Glomerular endothelial cell (primary cell): ENCODE data around the gene NCCRP1. TPM values are rescaled to one million over a fixed set of nuclear protein-coding genes. Genes with fewer than 3 reads are reported as not detected.

Experiments used
- DNase-seq: peaks from one replicate; pipeline ENCODE4 v3.0.0-alpha.2; 2011; ENCODE audit warnings: low read depth, low spot score; ENCODE audit errors: extremely low read depth
- total RNA-seq: library from RNA; depleted of rRNA; stranded (reverse); fragments of >200 nt; gene quantifications from 2 replicates; pipeline ENCODE4 v1.2.3, GENCODE V29; 2015

NCCRP1 gene
- total RNA-seq, 1 donor from 2014 or later: not detected

GRCh38 chr19:39164289-39164688, 32.5 kb upstream of the NCCRP1 start:
- DNase-seq: no peak

- no peak for DNase-seq
These were observed 30.9 kb upstream of the NCCRP1 start for GRCh38 chr19:39165857-39166256.

DNA sequence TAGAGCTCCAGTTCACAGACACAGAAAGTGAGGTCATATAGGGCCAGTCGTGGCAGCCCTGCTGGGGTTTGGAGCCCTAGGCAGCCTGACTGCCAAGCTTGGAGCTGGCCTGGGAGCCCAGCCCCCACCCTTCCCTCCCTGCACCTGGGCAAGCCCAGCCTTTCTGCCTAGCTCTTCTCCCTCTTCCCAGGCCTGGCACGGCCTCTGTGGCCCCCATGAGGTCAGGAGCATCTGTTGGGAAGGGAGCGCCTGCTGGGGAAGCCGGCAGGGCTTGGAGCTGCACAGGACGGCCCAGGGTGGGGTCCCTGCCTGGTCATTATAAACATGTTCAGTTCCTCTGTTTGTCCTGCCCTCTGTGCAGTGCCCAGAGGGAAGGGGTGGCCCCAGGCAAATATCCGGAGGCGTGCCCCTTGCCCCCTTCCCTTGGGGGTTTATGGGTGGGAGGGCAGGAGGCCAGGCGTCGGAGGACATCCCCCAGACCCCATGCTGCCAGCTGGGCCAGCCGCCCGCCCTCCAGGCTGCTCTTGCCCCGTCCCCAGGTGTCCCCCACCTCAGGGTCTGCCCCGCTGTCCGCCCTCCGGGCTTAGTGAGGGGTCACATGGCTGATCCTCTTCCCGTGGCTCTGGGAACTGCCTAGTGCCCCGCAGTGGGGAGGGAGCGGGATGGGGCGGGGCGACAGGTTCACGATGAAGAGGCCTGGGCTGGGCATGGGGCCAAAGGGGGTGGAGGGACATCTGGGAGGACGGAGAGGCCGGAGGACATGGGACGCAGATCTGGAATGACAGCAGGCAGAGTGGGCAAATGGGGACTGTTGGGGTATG, 30.0 kb upstream of the NCCRP1 start:
- no peak for DNase-seq

- no peak for DNase-seq
These were observed 29.1 kb upstream of the NCCRP1 start for GRCh38 chr19:39167461-39168257.

DNA sequence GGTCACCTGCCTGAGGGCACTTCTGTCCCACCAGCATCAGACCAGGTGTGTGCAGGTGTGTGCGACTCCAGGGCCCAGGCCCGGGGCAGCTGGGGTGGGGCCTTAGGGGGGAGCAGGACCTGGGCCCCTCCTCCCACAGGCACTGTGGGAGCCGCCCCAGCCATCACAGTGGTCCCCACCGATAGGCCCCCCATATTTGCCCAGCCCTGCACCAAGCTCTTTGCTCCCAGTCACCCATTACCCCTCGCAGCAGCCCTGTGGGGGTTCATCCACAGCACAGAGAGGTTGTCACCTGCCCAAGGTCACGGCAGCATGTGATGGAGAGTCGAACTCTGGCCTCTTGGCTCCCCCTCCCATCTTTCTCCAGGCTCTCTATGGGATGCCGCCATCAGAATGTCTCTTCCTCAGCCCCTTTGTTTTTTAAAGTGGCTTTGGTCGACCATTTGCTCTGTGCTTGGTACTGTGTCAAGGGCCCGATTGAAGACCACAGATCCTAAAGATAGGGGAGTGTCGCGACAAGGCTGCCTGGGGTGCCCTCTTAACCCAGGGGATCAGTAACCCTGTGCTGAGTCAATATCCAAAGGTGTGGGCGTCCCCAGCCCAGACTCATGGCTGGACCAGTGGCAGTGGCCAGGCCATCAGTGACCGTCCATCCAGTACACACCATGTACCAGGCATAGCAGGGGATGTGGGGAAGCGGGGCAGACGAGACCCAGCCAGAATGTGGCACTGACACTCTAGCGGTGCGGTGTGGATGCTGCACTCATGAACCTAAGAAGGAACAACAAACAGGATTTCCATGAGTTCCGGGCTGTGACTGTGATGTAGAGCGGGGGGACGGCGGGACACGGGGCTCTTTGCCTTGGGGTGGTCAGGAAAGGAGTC, 28.3 kb upstream of the NCCRP1 start:
- DNase-seq: no peak

DNA sequence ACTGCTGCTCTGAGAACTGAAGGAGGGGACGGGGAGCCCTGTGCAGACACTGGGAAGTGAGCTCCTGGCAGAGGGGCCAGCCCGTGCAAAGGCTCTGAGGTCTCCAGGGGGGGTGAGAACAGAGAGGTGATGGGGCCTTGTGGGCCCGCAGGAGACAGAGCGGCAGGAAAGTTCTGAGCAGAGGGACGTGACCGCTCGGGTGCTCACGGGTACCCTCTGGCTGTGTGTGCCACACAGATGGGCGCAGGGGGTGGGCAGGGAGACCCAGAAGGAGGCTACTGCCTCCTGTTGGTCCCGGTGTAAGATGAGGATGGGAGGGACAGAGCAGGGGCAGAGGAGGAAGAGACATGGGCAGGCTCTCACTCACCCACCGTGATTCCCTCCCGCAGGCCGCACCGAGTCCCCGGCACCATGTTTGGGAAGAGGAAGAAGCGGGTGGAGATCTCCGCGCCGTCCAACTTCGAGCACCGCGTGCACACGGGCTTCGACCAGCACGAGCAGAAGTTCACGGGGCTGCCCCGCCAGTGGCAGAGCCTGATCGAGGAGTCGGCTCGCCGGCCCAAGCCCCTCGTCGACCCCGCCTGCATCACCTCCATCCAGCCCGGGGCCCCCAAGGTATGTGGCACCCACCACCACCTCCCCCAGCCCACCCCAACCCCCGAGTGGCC, 27.5 kb upstream of the NCCRP1 start:
- DNase-seq: no peak

DNA sequence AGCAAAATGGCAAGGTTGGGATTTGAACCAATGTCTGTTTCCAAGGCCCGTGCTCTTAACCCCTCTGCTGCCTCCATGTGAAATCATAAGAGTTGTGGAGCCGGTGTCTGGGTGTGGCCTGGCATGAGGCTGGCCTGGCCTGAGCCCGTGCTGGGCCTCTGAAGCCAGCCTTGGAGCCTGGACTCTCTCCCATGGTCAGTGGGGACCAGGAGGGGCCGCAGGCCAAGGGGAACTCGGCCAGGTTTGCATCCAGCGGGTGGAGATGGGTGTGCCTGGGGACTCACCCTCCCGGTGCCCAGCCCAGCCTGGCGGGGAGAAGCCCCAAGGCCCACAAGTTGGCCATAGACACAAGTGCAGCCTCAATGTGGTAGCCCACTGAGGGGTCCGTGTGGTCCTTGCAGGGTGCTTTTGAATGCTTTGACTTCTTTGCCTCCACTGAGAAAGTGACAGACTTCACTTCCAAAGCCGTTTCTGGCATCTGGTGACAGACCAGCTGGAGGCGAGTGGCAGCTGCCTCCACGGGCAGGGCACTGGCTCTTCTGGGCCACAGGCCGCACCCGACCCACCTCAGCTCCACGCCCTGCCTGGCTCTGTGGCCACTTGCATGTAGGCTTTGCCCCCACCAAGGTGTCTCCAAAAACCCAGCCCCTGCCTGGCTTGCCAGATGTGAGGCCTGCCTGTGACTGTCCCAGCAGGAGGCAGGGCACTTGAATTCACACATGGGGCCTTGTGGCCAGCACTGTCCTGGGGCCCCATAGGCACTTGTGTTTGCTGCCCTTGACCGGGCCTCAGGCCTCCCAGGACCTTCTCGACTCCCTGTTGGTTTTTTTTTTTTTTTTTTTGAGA, 26.2 kb upstream of the NCCRP1 start:
- no peak for DNase-seq

DNA sequence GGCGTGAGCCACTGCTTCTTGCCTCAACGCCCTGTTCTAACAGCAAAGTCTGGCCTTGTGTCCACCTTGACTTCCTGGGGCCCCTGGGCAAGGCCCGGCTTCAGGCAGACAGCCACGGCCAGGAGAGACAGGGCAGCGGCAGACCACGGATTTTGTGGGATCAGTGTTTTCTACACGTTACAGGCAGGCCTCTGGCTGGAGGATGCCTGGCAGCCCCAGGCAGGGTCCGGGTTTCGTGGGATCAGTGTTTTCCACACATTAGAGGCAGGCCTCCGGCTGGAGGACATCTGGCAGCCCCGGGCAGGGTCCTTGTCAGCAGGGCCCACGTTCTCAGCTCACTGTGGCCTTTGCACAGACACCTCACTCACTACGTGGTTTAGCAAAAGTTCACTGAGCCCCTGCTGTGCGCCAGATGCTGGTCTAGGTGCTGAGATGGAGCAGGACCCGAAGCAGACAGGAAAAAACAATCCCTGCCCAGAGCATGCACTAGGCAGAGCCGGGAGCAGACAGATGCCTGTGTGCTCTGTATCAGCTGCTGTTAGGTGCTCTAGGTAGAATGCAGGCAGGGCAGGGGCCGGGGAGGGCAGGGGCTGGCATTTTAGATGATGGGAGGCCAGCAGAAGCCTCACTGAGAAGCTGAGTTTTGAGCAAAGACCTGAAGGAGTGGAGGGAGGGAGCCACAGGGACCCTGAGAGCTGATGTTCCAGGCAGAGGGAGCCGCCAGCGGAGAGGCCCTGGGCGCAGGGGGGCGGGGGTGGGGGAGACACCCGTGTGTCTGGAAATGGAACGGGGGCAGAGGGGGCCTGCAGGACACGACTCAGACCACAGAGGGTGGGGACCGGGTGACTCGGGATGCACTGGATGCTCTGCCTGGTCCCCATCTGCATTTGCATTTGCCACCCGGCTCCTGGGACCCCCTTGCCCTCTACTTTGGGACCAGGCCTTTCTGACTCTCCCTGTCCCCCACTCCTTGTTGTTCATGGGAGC, 25.0 kb upstream of the NCCRP1 start:
- DNase-seq: no peak

- no peak for DNase-seq
These were observed 23.9 kb upstream of the NCCRP1 start for GRCh38 chr19:39172700-39173501.

GRCh38 chr19:39173502-39173991, 23.2 kb upstream of the NCCRP1 start:
- DNase-seq: no peak

DNA sequence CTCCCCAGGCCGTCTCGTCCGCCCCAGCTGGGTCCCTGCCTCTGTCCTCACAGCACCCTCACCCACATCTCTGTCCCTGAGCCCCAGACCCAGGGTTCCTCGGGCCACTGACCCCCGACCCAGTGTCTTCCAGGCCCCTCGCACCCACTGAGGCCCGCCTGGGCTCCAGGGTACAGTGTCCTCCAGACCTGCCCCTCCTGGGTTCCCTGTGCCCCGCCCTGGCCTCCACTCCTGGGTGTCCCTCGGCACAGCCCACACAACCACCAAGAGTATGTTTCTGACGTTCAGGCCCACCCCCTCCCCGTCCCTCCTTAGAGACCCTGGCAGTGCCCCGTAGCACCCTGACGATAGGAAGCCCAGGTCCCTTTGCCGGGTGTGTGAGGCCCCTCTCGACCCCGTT, 22.6 kb upstream of the NCCRP1 start:
- DNase-seq: no peak

- DNase-seq: no peak
These were observed 21.9 kb upstream of the NCCRP1 start for GRCh38 chr19:39174558-39175544.

DNA sequence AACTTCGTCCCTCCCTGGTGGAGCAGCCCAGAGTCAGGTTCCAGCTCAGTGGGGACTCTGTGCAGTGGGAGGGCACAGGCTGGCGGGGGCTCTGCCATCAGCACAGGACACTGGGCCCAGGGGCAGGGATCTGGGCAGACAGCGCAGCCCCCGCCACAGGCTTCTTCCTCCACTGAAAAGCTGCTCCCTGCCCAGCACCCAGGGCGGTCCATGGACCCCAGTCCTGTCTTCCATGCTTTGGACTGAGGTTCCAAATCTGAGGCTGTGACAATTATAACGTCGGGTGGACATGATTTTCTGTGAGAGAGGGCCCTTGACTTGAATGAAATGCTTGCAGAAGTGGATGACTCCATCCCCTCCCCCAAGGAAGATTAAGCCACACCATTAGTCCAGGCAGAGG, 21.2 kb upstream of the NCCRP1 start:
- no peak for DNase-seq

DNA sequence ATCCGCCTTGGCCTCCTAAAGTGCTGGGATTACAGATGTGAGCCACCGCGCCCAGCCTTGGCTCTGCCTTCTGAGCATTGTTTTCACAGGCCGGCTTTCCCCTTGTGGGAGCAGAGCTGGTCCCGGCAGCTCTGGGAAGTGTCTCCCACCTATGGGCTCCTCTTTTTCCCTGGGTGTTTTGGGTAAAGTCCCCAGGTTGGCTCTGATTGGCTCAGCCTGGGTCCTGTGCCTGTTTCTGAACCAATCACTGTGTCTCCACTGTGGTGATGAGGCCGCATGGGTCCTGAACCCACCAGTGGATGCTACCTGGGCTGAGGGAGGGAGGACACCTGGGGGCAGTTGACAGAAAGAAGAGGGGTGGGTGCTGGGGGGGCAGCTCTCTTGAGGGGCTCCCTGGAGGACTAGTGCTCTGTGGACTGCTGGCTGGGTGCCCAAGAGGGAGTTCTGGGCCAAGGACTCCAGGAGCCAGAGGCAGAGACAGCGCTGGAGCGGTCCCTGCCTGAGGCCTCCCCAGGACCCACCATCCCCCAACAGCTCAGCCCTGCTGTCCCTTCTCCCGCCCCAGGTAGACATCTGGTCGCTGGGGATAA, 19.6 kb upstream of the NCCRP1 start:
- DNase-seq: no peak

DNA sequence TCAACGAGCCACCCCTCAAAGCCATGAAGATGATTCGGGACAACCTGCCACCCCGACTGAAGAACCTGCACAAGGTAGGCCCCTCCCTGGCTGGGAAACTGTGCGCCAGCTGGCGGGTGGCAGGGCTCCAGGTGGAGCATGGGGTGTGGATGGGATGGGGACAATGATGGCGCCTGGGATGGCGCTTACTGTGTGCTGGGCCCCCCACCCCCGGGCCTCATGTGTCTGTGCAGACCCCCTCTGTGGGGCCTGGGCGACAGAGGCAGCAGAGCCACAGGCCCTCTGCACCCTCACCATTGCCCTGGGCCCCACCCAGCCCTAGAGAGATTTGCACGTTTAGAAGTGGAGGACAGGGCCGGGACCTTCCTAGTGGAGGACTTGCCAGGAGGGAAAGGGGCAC, 19.0 kb upstream of the NCCRP1 start:
- no peak for DNase-seq
